ENCODE data around the gene SLC17A9.
"Not testable (repeated sequence)": the region's sequence is repeated elsewhere in the genome, so short reads cannot be mapped to it uniquely, and the experiment has no call there.

SLC17A9 gene

GRCh38 chr20:62956387-62957135 is 4.1 kb downstream of the SLC17A9 start:
- DNase-seq (ENCODE audit: low read depth in 2 of 2), result no peak

DNA sequence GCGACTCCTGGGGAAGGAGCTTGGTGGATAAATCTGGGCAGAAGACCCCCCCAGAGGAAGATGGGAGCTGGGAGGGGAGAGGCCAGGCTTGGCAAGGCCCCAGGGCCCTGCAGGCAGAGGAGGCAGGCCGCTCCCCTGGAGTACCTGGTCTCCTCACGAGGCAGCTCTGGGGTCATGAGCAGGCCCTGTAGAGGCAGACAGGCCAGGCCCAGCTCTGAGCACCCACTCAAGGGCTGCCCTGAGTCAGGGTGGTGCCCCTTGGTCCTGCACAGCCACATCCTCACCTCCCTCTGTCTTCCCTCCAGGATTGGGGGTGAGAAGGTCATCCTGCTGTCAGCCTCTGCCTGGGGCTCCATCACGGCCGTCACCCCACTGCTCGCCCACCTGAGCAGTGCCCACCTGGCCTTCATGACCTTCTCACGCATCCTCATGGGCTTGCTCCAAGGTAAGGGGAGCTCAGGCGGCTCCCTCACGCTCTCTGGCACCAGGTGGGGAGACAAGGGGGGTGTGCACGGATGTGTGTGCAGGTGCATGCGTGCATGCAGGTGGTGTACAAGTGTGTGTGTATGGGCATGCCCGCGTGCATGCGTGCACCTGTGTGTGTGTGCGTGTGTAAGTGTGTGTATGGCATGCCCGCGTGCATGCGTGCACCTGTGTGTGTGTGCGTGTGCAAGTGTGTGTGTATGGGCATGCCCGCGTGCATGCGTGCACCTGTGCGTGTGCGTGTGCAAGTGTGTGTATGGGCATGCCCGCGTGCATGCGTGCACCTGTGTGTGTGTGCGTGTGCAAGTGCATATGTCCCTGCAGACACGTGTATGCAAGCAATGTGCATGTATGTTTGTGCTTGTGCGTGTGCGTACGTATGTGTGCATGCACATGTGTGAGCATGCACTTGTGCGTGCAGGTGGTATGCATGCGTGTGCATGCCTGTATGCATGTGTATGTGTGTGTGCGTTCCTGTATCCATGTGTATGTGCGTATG is 4.9 kb downstream of the SLC17A9 start:
- DNase-seq (ENCODE audit: low read depth in 2 of 2), result no peak

DNA sequence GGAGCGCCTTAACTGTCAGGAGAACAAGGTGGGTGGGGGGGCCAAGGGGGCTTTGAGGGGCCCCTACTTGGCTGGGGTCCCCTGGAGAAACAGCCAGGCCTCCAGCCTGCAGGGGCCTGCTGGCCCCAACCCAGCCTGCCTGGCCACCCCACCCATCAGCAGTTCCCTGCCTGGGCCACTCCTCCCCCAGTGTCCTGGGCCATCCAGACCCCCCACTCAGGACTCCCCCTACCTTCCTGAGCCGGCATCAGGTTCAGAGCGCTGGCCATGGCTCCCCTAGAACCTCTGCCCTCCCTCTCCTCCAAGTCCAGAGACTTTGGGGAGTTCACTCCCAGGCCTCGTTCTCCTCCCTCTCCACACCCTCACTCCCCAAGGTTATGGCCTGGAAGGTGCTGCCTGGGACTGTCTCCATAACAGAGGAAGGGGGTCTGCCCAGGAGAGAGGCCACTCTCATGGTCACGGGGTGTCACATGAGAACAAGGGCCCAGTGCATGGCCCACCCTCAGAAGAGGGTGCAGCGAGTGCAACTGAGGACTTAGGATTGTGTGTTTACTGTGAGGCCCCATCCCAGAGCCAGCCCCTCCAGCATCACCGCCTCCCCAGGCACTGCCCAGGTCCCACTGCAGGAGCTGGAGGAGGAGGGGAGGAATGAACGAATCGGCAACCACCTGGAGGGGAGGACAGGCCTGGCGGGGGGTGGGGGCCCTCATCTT is 6.0 kb downstream of the SLC17A9 start:
- no peak for DNase-seq (ENCODE audit: low read depth in 2 of 2)

DNA sequence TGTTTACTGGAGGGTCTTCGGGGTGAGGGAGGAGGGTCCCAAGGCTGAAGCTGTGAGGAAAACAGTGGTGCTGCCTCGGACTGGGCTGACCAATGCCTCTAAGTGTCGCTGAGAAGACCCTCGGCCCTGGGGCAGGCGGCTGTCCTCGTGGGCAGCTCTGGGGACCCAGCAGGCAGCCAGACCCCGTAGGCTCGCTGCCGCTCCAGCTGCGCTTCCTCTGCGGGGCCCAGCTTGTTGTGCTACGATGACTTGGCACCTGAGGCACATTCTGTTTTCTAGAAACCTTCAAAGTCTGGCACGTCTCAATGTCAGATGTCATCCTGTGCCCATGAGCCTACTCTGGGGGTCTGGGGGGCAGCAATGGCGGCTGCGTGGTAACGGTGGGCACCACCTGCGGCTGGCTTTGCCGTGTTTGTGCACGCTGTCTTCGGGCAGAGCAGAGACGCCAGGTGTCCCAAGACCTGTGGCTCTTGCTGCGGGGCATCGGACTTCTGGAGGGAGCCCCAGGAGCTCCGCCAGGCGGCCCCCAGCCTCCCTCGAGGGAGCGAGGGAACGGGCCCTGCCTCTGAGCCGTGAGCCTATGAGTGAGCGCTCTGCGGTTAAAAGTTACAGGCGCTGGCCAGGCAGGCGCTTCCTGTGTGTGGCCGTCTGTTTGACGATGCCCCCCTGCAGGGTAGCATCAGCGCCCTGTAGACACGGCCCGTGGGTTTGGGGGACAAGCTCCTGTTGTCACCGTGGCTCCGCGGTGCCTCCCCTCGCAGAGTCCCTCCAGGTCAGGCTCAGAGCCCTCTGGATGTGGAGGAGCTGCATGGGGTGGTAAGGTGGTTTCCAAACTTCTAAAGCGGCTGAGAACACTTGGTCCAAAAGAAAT is 6.8 kb downstream of the SLC17A9 start:
- DNase-seq (ENCODE audit: low read depth in 2 of 2), result no peak

GRCh38 chr20:62959998-62960436 is 7.5 kb downstream of the SLC17A9 start:
- no peak for DNase-seq (ENCODE audit: low read depth in 2 of 2)

DNA sequence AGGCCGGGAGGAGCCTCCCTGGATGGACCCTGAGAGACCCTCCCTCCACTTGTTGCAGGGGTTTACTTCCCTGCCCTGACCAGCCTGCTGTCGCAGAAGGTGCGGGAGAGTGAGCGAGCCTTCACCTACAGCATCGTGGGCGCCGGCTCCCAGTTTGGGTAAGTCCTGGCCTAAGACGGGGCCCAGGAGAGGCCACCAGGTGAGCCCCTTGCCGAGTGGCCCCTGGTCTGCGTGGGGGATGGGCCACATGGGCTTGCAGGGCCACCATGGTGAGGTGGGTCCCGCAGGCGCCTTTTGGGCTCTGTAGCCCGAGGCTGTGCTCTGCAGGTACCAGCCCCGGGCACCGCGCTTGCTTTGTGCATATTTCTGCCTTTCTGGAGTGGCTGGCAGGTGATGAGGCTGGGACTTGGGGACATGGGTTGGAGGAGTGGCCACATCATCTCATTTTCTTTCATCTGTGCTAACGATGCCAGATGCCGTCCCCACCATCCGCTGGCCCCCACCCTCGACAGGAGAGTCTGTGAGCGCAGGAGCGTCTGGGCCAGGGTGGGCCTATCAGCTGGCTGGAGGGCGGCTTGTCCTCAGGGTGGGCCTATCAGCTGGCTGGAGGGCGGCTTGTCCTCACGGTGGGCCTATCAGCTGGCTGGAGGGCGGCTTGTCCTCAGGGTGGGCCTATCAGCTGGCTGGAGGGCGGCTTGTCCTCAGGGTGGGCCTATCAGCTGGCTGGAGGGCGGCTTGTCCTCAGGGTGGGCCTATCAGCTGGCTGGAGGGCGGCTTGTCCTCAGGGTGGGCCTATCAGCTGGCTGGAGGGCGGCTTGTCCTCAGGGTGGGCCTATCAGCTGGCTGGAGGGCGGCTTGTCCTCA is 8.2 kb downstream of the SLC17A9 start:
- DNase-seq (ENCODE audit: low read depth in 2 of 2), result not testable (repeated sequence)

DNA sequence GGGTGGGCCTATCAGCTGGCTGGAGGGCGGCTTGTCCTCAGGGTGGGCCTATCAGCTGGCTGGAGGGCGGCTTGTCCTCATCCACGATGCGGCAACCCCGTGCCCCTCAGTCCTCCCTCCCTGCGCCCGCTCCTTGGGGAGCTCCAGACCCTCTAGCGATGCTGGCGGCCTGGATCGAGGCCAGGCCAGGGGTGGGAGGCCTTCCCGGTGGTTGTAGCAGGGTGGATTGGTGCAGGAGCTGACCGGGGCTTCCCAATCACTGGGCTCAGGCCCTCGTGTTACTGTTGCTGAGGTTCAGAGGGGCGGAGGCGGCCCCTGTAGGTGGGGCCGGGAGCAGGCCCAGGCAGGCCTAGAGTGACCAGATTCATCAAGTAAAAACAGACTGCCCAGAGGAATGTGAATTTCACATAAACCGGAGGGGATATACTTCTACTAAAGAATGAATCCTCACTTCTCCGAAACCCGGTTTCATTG is 8.8 kb downstream of the SLC17A9 start:
- no peak for DNase-seq (ENCODE audit: low read depth in 2 of 2)

DNA sequence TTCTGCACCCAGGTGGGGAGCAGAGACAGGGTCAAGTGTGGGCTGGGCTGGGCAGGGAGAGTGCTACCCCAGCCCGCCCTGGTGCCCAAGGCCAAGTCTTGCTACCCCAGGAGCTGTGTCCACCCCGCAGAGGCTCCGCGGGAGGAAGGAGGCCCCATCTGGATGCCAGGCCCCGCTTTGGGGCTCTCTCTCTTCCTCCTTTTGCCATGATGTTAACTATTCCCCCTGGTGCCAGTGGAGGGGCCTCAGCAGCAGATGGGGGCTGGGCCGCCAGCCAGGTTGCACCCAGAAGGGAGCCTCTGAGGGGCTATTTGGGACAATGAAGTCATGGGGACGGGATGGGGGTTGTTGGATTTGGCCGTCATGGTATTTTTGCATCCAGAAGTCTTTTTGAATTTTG is 9.3 kb downstream of the SLC17A9 start:
- DNase-seq (ENCODE audit: low read depth in 2 of 2), result no peak

DNA sequence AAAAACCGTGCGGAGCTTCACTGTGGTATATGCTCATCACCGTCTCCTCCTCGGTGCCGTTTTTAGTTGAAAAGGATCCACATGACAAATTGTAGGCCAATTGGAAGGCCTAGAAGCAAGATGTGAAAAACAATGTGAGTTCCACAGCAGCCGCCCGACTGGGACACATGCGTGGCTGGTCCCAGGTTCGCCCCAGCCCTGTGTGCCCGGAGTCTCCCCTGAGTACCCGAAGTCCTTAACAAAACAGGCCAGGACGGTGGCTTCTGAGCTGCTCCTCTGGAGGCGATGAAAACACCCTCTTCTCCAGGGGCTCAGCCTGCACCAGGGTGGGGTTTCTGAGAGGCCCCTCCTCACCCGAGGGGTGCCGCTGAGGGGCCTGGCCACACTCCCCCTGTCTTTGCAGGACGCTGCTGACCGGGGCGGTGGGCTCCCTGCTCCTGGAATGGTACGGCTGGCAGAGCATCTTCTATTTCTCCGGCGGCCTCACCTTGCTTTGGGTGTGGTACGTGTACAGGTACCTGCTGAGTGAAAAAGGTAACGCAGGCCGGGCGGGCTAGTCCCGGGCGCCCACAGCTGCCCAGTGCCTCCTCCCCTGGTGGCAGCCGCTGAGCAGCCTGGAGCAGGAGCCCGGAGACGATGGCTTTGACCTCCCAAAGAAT is 9.8 kb downstream of the SLC17A9 start:
- DNase-seq (ENCODE audit: low read depth in 2 of 2), result no peak

GRCh38 chr20:62962891-62963613 is 10.5 kb downstream of the SLC17A9 start:
- no peak for DNase-seq (ENCODE audit: low read depth in 2 of 2)

DNA sequence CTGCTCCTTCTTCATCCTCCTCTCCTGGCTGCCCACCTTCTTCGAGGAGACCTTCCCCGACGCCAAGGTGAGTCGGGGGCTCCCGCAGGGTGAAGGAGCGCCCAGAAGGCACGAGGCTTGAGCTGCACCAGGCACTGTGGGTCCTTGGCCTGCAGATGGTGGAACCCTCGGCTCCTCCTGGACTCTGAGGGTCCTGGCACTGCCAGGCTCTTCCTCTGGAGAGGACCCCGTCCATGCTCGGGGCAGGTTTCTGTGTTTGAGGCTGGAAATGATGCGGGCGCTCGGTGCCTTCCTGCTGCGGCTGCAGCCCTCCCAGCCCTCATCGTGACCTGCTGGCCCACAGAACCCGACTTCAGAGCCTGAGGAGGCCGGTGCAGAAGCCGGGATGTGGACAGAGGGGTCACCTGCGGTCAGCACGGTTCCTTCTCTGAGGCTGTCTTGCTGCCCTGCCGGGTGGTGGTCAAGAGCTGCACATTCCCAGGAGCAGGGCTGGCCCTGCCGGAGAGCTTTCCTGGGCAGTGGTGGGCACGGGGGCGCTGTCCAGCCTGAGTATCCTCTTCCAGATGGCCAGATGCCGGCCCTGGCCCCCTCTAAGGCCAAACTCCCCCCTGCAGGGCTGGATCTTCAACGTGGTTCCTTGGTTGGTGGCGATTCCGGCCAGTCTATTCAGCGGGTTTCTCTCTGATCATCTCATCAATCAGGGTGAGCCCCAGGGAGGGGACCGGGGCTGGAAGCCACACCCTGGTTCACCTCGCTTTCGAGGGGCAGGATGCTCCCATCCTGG is 11.3 kb downstream of the SLC17A9 start:
- DNase-seq (ENCODE audit: low read depth in 2 of 2), result no peak

DNA sequence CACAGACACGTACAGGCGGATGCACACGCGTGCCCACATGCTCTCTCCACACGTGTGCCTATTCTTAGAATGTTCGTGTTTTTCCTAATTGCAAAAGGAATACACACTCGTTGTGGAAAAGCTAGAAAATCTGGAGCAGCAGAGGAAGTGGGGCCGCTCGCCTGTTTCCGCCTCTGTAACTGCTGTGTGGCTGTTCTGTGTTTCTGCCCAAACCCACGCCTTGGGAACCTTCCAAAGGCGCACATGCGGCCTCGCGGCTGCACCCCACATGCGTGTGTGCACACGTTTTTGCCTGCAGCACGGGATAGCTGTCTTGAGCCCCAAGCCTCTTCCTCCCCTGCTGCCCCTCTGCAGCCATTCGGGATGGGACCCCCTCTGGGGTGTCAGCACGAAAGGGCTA is 12.2 kb downstream of the SLC17A9 start:
- DNase-seq (ENCODE audit: low read depth in 2 of 2), result no peak

DNA sequence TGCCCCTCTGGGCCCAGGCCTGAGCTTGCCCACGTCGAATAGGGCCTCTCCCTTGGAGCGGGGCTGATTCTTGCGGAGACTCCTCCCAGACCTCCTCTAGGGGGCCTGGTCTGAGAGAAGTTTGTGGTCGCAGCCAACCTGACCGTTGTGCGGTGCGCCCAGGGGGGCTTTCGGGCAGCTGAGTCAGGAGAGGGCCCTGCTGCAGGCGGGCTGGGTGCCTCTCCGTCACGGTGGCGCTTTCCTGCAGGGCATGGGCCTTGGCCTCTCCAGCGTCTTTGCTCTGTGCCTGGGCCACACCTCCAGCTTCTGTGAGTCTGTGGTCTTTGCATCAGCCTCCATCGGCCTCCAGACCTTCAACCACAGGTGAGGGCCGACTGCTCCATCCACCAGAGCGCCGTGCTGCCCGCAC is 12.9 kb downstream of the SLC17A9 start:
- no peak for DNase-seq (ENCODE audit: low read depth in 2 of 2)

DNA sequence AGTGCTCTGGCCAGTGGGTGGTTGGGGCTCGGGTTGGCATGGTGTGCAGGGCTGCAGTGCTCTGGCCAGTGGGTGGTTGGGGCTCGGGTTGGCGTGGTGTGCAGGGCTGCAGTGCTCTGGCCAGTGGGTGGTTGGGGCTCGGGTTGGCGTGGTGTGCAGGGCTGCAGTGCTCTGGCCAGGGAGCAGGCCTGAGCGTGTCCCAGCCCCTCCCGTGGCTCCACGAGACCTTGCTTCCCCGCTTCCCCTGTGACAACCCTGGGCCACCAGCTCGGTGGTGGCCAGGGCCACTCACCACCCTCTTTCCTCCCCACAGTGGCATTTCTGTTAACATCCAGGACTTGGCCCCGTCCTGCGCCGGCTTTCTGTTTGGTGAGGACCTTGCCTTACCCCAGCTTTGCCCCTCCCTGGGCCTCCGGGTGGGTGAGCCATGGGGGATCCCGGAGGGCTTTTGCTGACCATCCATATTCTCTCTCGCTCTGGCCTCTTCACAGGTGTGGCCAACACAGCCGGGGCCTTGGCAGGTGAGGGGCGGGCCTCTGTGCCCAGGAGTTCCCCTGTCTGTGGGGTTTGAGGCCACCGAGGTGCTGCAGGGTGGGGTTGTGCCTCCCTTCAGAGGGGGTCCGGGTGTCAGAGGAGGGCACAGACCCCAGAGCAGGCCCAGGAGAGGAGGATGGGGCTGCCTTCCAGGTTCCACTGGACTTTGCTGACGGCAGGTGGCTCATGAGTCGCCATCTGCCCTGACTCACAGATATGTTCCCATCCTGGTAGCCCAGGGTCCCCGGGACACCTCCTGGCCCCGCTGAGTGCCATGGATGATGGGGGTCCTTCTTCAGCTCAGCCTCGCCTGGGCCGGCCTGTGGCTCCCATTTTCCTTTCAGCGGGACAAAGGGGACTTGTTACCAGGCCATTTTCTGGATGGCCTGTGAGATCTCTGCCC is 14.0 kb downstream of the SLC17A9 start:
- DNase-seq (ENCODE audit: low read depth in 2 of 2), result no peak

DNA sequence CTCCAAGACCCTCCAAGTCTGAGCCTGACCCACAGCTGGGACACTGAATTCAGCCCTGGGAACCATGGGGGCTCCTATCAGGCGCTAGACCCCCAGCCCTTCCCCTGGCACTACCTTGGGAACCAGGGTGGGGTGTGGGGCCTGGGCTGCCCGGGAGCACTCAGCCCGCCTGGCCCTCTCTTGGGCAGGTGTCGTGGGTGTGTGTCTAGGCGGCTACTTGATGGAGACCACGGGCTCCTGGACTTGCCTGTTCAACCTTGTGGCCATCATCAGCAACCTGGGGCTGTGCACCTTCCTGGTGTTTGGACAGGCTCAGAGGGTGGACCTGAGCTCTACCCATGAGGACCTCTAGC is 14.6 kb downstream of the SLC17A9 start:
- no peak for DNase-seq (ENCODE audit: low read depth in 2 of 2)

- DNase-seq (ENCODE audit: low read depth in 2 of 2), result no peak
These were observed 15.3 kb downstream of the SLC17A9 start for GRCh38 chr20:62967628-62968351.
